H7 (cell line): ENCODE data around the gene MORC4. TPM values are rescaled to one million over a fixed set of nuclear protein-coding genes. Genes with fewer than 3 reads are reported as not detected.
"Not testable (repeated sequence)": the region's sequence is repeated elsewhere in the genome, so short reads cannot be mapped to it uniquely, and the experiment has no call there.

Experiments
- DNase-seq: peaks from one replicate; pipeline ENCODE4 v3.0.0; 2012
- H3K27me3 ChIP-seq: 2 replicates; pipeline ENCODE4 v1.6.0; 2011; ENCODE audit warnings: mild to moderate bottlenecking, low read length; ENCODE audit not compliant: control insufficient read depth, insufficient read depth
- H3K36me3 ChIP-seq: replicated peaks from 2 replicates; pipeline ENCODE4 v1.5.1; 2011; ENCODE audit warnings: low read length; ENCODE audit not compliant: control insufficient read depth, insufficient read depth
- H3K4me3 ChIP-seq: 2 replicates; pipeline ENCODE4 v1.5.1; 2011; ENCODE audit warnings: low read depth, mild to moderate bottlenecking, control low read depth, low read length, moderate library complexity; ENCODE audit not compliant: insufficient read depth
- total RNA-seq: library from RNA; depleted of rRNA; stranded (reverse); fragments of >200 nt; shearing (Covaris generic); gene quantifications from 2 replicates; pipeline ENCODE4 v1.2.3, GENCODE V29; 2014

The MORC4 gene
- total RNA-seq, 1 experiment from 2014 or later: 2.7 TPM

GRCh38 chrX:106966547-106966946 is 33.5 kb downstream of the MORC4 start:
- DNase-seq, H3K36me3 ChIP-seq, H3K27me3 ChIP-seq: not testable (repeated sequence)
- H3K4me3 ChIP-seq: peak overlapping the region; percentile 6; the same call in 1 of the 2 replicates

GRCh38 chrX:106964290-106964689 is 35.7 kb downstream of the MORC4 start:
- H3K4me3 ChIP-seq: no peak overlapping the region
- DNase-seq: no peak
- H3K36me3 ChIP-seq: peaks cover 2% of the 10 kb centered on the region
- H3K27me3 ChIP-seq: no peaks in the 10 kb centered on the region

- Histone ChIP-seq H3K36me3 (peaks cover 2% of the 10 kb centered on the region), H3K4me3 (no peak overlapping the region), H3K27me3 (no peaks in the 10 kb centered on the region)
- DNase-seq: no peak
Observed at GRCh38 chrX:106963111-106963510, 36.9 kb downstream of the MORC4 start.

GRCh38 chrX:106959901-106960300 is 40.1 kb downstream of the MORC4 start:
- no peak overlapping the region for H3K4me3 ChIP-seq
- H3K36me3 ChIP-seq: peaks cover 2% of the 10 kb centered on the region
- peak; percentile 37 for DNase-seq
- H3K27me3 ChIP-seq: no peaks in the 10 kb centered on the region

GRCh38 chrX:106957856-106958255 is 42.2 kb downstream of the MORC4 start:
- peaks cover 2% of the 10 kb centered on the region for H3K36me3 ChIP-seq
- H3K27me3 ChIP-seq: no peaks in the 10 kb centered on the region
- no peak overlapping the region for H3K4me3 ChIP-seq
- DNase-seq: no peak

GRCh38 chrX:106955004-106955772 is 44.8 kb downstream of the MORC4 start:
- Histone ChIP-seq H3K27me3 (no peaks in the 10 kb centered on the region), H3K4me3 (no peak overlapping the region), H3K36me3 (no peaks in the 10 kb centered on the region; the same call in 1 of the 2 replicates)
- DNase-seq: no peak

GRCh38 chrX:106954041-106954440 is 46.0 kb downstream of the MORC4 start:
- no peaks in the 10 kb centered on the region; the same call in 1 of the 2 replicates for H3K36me3 ChIP-seq
- no peak overlapping the region for H3K4me3 ChIP-seq
- no peaks in the 10 kb centered on the region for H3K27me3 ChIP-seq
- no peak for DNase-seq

GRCh38 chrX:106952988-106953387 is 47.0 kb downstream of the MORC4 start:
- no peak overlapping the region for H3K4me3 ChIP-seq
- H3K27me3 ChIP-seq: no peaks in the 10 kb centered on the region
- no peak for DNase-seq
- no peaks in the 10 kb centered on the region for H3K36me3 ChIP-seq

GRCh38 chrX:106952538-106952937 is 47.5 kb downstream of the MORC4 start:
- Histone ChIP-seq H3K36me3 (no peaks in the 10 kb centered on the region), H3K4me3 (no peak overlapping the region), H3K27me3 (no peaks in the 10 kb centered on the region)
- DNase-seq: no peak

- no peak for DNase-seq
- Histone ChIP-seq H3K4me3 (no peak overlapping the region), H3K36me3 (no peaks in the 10 kb centered on the region), H3K27me3 (no peaks in the 10 kb centered on the region)
Observed at GRCh38 chrX:106952089-106952488, 47.9 kb downstream of the MORC4 start.

GRCh38 chrX:106951230-106951629 is 48.8 kb downstream of the MORC4 start:
- no peak for DNase-seq
- H3K4me3 ChIP-seq: no peak overlapping the region
- H3K27me3 ChIP-seq: no peaks in the 10 kb centered on the region
- H3K36me3 ChIP-seq: no peaks in the 10 kb centered on the region

GRCh38 chrX:106950381-106950780 is 49.6 kb downstream of the MORC4 start:
- Histone ChIP-seq H3K27me3 (no peaks in the 10 kb centered on the region), H3K4me3 (no peak overlapping the region), H3K36me3 (no peaks in the 10 kb centered on the region)
- no peak for DNase-seq

- DNase-seq: no peak
- Histone ChIP-seq H3K4me3 (no peak overlapping the region), H3K36me3 (no peaks in the 10 kb centered on the region), H3K27me3 (no peaks in the 10 kb centered on the region)
Observed at GRCh38 chrX:106949366-106949765, 50.6 kb downstream of the MORC4 start.

- H3K4me3 ChIP-seq: no peak overlapping the region
- no peaks in the 10 kb centered on the region for H3K36me3 ChIP-seq
- DNase-seq: no peak
- H3K27me3 ChIP-seq: no peaks in the 10 kb centered on the region
Observed at GRCh38 chrX:106948641-106949040, 51.4 kb downstream of the MORC4 start.

GRCh38 chrX:106946464-106946863 is 53.5 kb downstream of the MORC4 start:
- Histone ChIP-seq H3K27me3 (no peaks in the 10 kb centered on the region), H3K4me3 (no peak overlapping the region), H3K36me3 (peaks cover 3% of the 10 kb centered on the region)
- DNase-seq: no peak
